Neural progenitor cell (in vitro differentiated cells): Measurements from ENCODE around the gene LRP6. TPM values are rescaled to one million over a fixed set of nuclear protein-coding genes. Genes with fewer than 3 reads are reported as not detected.

Source experiments
- DNase-seq: peaks from one replicate; pipeline ENCODE4 v3.0.0-alpha.2; 2016; ENCODE audit warnings: low spot score
- H2AFZ ChIP-seq: fragments of 200-600 bp; sonication (generic); replicated peaks from 2 replicates; pipeline ENCODE4 v1.6.1; 2016; ENCODE audit warnings: antibody characterized with exemption
- H3F3A ChIP-seq: fragments of 200-600 bp; sonication (generic); 2 replicates; pipeline ENCODE4 v1.6.1; 2016; ENCODE audit warnings: antibody characterized with exemption, low read depth
- H3K27ac ChIP-seq: fragments of 200-600 bp; sonication (generic); 2 replicates; pipeline ENCODE4 v1.5.1; 2016; ENCODE audit warnings: mild to moderate bottlenecking
- H3K27me3 ChIP-seq: fragments of 200-600 bp; sonication (generic); 2 replicates; pipeline ENCODE4 v1.6.1; 2016; ENCODE audit warnings: mild to moderate bottlenecking, moderate library complexity
- H3K36me3 ChIP-seq: fragments of 200-600 bp; sonication (generic); 2 replicates; pipeline ENCODE4 v1.5.1; 2016
- H3K4me1 ChIP-seq: fragments of 200-600 bp; sonication (generic); 2 replicates; pipeline ENCODE4 v1.6.1; 2016; ENCODE audit warnings: mixed run types
- H3K4me2 ChIP-seq: fragments of 200-600 bp; sonication (generic); 2 replicates; pipeline ENCODE4 v1.6.1; 2016
- H3K4me3 ChIP-seq: fragments of 200-600 bp; sonication (generic); 2 replicates; pipeline ENCODE4 v1.5.1; 2016
- H3K79me2 ChIP-seq: fragments of 200-600 bp; sonication (generic); 2 replicates; pipeline ENCODE4 v1.6.1; 2016; ENCODE audit warnings: low read depth
- H3K9ac ChIP-seq: fragments of 200-600 bp; sonication (generic); 2 replicates; pipeline ENCODE4 v1.6.1; 2016
- H3K9me3 ChIP-seq: fragments of 200-600 bp; sonication (generic); 2 replicates; pipeline ENCODE4 v1.5.1; 2016; ENCODE audit warnings: low read depth
- H4K20me1 ChIP-seq: fragments of 200-600 bp; sonication (generic); 2 replicates; pipeline ENCODE4 v1.6.1; 2016; ENCODE audit warnings: low read depth
- H3K27ac Mint-ChIP-seq: 3 replicates; pipeline ENCODE4 v1.8.0; 2021; ENCODE audit warnings: mixed read lengths
- H3K27me3 Mint-ChIP-seq: 2 replicates; pipeline ENCODE4 v1.8.0; 2022; ENCODE audit warnings: low read depth, mild to moderate bottlenecking, inconsistent platforms, moderate library complexity, mixed read lengths; ENCODE audit not compliant: insufficient read depth
- H3K36me3 Mint-ChIP-seq: 3 replicates; pipeline ENCODE4 v1.8.0; 2021; ENCODE audit warnings: mixed read lengths
- H3K4me1 Mint-ChIP-seq: 3 replicates; pipeline ENCODE4 v1.8.0; 2021; ENCODE audit warnings: mixed read lengths
- H3K4me3 Mint-ChIP-seq: 3 replicates; pipeline ENCODE4 v1.8.0; 2021; ENCODE audit warnings: mild to moderate bottlenecking, moderate library complexity, mixed read lengths
- H3K9me3 Mint-ChIP-seq: 3 replicates; pipeline ENCODE4 v1.8.0; 2020; ENCODE audit warnings: mixed read lengths
- EZH2 ChIP-seq: fragments of 200-600 bp; sonication (generic); IDR thresholded peaks from 2 replicates; pipeline ENCODE4 v1.6.1; 2017; ENCODE audit warnings: antibody characterized with exemption, mild to moderate bottlenecking, moderate library complexity
- EZH2phosphoT487 ChIP-seq: fragments of 200-600 bp; sonication (generic); IDR thresholded peaks from 2 replicates; pipeline ENCODE4 v1.6.1; 2017; ENCODE audit warnings: antibody characterized with exemption
- total RNA-seq: library from RNA; depleted of rRNA; stranded (reverse); fragments of >200 nt; gene quantifications from 2 replicates; pipeline ENCODE4 v1.2.3, GENCODE V29; 2015; ENCODE audit warnings: low replicate concordance
- TF ChIP-seq, protein P1 (sequence below): fragments of 200-600 bp; sonication (generic); IDR thresholded peaks from 2 replicates; pipeline ENCODE4 v1.5.1; 2017; ENCODE audit warnings: antibody characterized with exemption, mild to moderate bottlenecking

The LRP6 gene
- total RNA-seq, 1 donor from 2014 or later = 68.0 TPM

DNA sequence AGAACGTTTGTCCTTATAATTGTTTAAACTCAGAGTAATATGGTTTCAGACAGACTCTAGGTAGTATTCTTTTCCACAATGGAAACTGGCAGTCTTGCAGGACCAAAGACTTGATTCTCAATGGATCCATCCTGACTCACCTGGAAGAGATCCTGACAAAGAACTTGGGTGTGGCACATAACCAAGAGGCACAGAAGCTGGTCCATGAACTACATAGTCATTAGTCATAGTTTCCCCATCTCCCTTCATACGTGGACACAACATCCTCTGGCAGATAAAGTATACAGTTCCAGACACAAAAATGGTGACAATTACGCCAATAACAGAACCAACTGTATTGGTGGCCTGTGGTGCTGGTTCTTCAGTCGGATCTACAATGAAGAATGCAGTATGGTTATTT, 140.3 kb downstream of the LRP6 start:
- Mint-ChIP-seq H3K9me3 (no peaks in the 10 kb centered on the region), H3K27ac (no peak overlapping the region), H3K4me1 (no peaks in the 10 kb centered on the region), H3K4me3 (no peak overlapping the region), H3K27me3 (no peaks in the 10 kb centered on the region), H3K36me3 (peaks cover 34% of the 10 kb centered on the region)
- H2AFZ ChIP-seq = no peak overlapping the region
- H4K20me1 ChIP-seq = no peaks in the 10 kb centered on the region
- H3F3A ChIP-seq = peaks cover 5% of the 10 kb centered on the region
- peaks cover 23% of the 10 kb centered on the region for H3K36me3 ChIP-seq
- no peaks in the 10 kb centered on the region for H3K4me1 ChIP-seq
- H3K9me3 ChIP-seq = no peaks in the 10 kb centered on the region
- no peaks in the 10 kb centered on the region for H3K27me3 ChIP-seq
- no peak overlapping the region for H3K4me2 ChIP-seq
- no peak for DNase-seq
- TF ChIP-seq EZH2 = no peak
- TF ChIP-seq, protein P1, sequence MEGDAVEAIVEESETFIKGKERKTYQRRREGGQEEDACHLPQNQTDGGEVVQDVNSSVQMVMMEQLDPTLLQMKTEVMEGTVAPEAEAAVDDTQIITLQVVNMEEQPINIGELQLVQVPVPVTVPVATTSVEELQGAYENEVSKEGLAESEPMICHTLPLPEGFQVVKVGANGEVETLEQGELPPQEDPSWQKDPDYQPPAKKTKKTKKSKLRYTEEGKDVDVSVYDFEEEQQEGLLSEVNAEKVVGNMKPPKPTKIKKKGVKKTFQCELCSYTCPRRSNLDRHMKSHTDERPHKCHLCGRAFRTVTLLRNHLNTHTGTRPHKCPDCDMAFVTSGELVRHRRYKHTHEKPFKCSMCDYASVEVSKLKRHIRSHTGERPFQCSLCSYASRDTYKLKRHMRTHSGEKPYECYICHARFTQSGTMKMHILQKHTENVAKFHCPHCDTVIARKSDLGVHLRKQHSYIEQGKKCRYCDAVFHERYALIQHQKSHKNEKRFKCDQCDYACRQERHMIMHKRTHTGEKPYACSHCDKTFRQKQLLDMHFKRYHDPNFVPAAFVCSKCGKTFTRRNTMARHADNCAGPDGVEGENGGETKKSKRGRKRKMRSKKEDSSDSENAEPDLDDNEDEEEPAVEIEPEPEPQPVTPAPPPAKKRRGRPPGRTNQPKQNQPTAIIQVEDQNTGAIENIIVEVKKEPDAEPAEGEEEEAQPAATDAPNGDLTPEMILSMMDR = no peak
- TF ChIP-seq EZH2phosphoT487 = no peak
- no peak overlapping the region for H3K27ac ChIP-seq
- H3K9ac ChIP-seq = no peak overlapping the region
- H3K79me2 ChIP-seq = no peaks in the 10 kb centered on the region
- H3K4me3 ChIP-seq = no peak overlapping the region

DNA sequence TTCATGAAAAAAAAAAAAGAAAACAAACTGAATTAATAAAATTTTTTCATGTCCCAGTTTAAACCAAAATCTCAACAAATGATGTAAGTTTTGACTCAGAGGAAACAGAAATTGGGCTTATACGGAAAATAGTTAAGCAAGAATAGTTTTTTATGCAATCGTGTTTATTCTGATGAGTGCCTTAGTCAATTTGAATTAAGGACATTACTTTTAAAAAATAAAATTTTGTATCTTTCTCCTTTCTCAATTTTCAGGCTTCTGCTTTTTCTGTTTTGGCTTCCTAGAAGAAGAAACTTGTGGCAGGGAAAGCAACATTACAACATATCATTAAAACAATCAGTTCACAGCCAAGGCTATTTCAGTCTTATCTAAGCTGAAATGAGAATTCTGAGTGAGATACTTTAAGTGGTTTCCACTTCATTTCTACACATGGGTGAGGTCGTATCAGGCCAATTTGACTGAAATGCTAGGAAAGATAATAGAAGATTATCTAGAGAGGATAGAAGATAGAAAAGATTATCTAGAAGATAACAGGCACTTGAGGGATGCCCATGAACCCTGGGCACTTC, 143.7 kb downstream of the LRP6 start:
- Histone ChIP-seq H3K4me1 (no peaks in the 10 kb centered on the region), H3F3A (no peaks in the 10 kb centered on the region), H4K20me1 (peaks cover 5% of the 10 kb centered on the region), H2AFZ (no peak overlapping the region), H3K9me3 (no peaks in the 10 kb centered on the region), H3K4me2 (no peak overlapping the region), H3K27ac (no peak overlapping the region), H3K4me3 (no peak overlapping the region), H3K27me3 (no peaks in the 10 kb centered on the region), H3K9ac (no peak overlapping the region), H3K36me3 (peaks cover 20% of the 10 kb centered on the region), H3K79me2 (no peaks in the 10 kb centered on the region)
- Mint-ChIP-seq H3K36me3 (peaks cover 32% of the 10 kb centered on the region), H3K4me1 (no peaks in the 10 kb centered on the region), H3K9me3 (no peaks in the 10 kb centered on the region), H3K4me3 (no peak overlapping the region), H3K27me3 (peaks cover 2% of the 10 kb centered on the region), H3K27ac (no peak overlapping the region)
- TF ChIP-seq, protein P1 = no peak
- TF ChIP-seq EZH2phosphoT487 (no peak), EZH2 (no peak)
- no peak for DNase-seq

DNA sequence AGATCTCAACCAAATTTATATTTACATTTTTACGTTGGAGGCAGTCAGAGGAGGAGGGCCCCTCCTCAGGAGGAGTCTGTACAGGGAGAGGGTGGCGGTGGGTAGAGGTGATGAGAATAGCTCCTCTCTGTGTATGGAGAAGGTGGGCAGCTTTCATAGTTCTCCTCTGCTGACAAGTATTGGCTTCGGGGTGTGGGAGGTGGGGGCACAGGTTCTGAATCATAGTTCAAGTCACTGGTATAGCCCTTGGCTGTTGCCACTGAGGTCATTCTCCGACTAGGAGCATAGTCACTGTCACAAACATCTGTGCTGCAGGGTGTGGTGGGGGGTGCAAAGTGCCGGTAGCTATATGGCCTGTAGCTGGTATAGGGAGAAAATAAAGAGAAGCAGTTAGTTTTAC, 145.8 kb downstream of the LRP6 start:
- Histone ChIP-seq H3K27ac (no peak overlapping the region), H3K27me3 (no peaks in the 10 kb centered on the region), H3F3A (no peaks in the 10 kb centered on the region), H3K9ac (no peak overlapping the region), H3K36me3 (peaks cover 20% of the 10 kb centered on the region), H2AFZ (no peak overlapping the region), H3K79me2 (no peaks in the 10 kb centered on the region), H4K20me1 (peaks cover 5% of the 10 kb centered on the region), H3K4me1 (no peaks in the 10 kb centered on the region), H3K4me3 (no peak overlapping the region), H3K4me2 (no peak overlapping the region), H3K9me3 (no peaks in the 10 kb centered on the region)
- Mint-ChIP-seq H3K27ac (no peak overlapping the region), H3K36me3 (peaks cover 24% of the 10 kb centered on the region), H3K4me3 (no peak overlapping the region), H3K9me3 (no peaks in the 10 kb centered on the region), H3K27me3 (peaks cover 2% of the 10 kb centered on the region), H3K4me1 (no peaks in the 10 kb centered on the region)
- TF ChIP-seq EZH2phosphoT487 (no peak), EZH2 (no peak)
- TF ChIP-seq, protein P1 = no peak
- no peak for DNase-seq
